GM12872 (cell line): ENCODE results near the gene PCDH1.

ENCODE experiments used
- TF ChIP-seq, protein P1 (sequence below): IDR thresholded peaks from 3 replicates; pipeline ENCODE4 v1.5.1; 2011; ENCODE audit warnings: low read depth, mild to moderate bottlenecking, low read length, moderate library complexity; ENCODE audit not compliant: insufficient read depth

PCDH1 gene

DNA sequence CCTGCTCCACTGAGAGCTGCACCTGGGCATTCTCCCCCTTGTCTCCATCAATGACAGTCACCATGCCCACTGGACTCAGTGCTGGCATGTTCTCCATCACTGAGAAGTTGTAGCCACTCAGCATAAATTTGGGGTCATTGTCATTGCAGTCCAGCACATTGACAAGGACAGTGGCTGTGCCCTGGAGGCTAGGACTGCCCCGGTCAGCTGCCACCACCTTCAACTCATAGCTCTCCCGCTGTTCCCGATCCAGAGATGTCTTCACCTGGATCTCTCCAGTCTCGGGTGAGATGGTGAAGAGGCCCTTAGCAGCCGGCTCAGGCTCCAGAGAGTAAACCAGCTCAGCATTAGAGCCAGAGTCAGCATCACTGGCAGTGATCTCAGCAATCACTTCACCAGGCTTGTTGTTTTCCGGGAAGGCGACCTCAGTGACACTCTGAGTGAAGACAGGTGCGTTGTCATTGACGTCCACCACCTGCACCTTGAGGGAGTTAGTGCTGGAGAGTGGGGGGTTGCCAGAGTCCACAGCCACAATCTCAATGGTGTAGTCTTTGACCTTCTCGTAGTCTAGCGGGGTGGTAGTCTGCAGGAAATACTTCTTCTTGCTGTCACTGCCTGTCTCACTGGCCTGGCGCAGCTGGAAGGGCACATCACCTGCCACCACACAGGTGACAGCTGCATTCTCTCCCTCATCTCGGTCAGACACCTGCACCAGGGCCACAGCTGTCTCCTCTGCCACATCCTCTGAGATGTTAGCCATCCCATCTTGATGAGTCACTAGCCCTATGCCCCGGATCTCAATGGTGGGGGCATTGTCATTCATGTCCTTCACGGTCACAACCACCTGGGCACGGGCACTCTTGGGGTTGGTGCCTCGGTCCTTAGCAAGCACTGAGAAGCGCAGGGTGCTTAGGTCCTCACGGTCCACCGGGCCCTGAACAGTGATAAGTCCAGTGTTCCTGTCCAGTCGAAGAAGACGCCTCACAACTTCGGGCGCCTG lies 13.5 kb downstream of the PCDH1 start:
- TF ChIP-seq, protein P1, sequence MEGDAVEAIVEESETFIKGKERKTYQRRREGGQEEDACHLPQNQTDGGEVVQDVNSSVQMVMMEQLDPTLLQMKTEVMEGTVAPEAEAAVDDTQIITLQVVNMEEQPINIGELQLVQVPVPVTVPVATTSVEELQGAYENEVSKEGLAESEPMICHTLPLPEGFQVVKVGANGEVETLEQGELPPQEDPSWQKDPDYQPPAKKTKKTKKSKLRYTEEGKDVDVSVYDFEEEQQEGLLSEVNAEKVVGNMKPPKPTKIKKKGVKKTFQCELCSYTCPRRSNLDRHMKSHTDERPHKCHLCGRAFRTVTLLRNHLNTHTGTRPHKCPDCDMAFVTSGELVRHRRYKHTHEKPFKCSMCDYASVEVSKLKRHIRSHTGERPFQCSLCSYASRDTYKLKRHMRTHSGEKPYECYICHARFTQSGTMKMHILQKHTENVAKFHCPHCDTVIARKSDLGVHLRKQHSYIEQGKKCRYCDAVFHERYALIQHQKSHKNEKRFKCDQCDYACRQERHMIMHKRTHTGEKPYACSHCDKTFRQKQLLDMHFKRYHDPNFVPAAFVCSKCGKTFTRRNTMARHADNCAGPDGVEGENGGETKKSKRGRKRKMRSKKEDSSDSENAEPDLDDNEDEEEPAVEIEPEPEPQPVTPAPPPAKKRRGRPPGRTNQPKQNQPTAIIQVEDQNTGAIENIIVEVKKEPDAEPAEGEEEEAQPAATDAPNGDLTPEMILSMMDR, result no peak

DNA sequence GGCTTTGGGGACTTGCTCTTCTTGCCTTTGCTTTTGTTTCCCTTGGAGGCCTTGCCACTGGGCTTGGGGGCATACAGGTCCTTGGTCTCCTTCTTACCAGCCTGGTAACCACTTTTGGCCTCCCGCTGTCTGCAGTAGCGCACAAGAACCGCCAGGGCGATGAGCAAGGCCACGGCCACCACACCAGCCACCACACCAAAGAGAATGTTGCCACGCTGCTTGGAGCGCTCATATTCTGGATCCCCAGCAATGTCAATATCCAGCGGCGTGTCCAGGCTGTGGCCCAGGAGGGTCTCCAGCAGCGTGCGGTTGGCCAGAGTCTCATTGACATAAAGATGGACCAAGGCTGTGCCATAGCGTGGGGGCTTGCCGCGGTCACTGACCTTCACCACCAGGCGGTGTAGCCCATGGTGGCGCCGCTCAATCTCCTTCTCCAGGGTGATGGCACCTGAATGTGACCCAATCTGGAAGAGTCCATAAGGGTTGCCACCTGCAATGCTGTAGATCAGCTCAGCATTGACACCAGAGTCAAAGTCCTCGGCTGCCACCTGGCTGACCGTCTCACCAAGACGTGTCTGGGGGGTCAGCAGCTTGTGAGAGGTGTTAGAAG lies 14.5 kb downstream of the PCDH1 start:
- TF ChIP-seq, protein P1, result peak; percentile 33; the same call in 2 of the 3 replicates

DNA sequence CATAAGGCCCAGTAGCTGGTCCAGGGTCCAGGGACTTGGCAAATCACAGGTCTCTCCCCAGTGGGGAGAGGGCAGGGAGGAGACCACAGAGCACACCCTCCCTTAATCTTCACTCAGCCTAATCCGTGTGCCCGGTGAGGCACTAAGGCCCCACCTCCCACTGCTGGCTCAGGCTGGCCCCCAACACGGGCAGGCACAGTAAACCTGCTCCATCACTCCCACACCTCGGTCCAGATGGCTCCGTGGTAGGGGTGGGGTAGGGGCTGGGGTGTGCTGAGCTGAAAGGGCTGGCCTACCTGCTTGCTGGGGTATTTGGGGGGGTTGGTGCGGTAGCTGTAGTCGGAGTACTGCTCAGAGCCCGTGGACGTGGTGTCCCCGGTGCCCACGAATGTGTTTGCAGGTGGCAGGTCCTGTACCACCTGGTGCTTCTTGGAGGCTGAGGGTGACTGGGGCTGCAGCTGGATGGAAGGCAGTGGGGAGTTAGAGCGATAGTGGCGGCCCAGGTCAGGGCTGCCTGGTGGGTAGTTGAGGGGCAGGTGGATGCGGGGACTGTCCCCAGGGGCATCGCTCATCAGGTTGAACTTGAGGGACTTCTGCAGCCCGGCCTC lies 15.2 kb downstream of the PCDH1 start:
- TF ChIP-seq, protein P1, result no peak

DNA sequence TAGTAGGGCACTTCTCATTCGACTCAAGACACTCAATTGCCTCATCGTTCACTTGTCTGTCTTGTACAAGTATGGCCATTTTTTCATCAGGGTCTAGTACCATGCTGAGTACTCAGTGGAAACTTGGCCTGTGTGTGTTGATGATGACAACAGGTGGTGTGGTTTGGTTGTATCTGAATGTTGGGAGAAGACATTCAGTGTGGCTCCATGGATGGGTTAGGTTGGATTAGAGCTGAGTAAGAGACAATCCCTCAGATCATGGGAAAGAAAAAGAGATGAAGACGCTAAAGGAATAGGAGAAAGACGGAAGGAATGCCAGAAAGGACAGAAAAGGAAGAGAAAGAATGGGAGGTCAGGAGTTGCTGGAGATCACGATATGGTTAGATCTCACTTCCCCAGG lies 17.0 kb downstream of the PCDH1 start:
- TF ChIP-seq, protein P1, result no peak

DNA sequence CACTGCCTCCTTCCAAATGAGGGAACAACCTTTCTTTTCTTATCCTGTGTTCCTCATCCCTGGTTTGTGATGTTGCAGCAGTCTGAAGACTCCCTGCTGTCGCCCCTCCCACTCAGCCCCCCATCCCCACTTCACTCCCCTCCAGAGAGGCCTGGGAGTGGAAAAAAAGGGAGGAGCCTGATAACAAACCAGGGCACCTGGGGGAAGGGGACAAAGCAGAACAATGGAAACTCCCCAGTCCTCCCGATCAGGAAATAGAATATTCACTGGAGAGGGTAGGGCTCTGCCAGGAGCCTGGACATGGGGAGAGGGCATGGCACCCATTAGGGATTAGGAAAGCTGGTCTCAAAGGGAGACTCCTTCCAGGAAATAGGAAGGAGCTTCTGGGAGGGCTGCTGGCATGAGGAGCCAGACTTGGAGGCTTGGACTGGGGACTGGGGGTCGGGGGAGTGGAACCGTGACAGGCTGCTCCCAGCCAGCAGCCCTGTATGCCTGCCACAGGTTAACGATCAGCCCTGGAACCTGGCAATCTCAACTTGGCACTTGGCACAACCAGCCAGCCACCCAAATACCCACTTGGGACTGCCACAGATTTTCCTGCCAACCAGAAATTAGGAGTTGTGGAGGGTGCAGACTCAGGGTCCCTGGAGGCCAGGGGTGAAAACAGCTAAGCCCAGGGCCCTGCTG lies 20.0 kb downstream of the PCDH1 start:
- TF ChIP-seq, protein P1, result no peak

DNA sequence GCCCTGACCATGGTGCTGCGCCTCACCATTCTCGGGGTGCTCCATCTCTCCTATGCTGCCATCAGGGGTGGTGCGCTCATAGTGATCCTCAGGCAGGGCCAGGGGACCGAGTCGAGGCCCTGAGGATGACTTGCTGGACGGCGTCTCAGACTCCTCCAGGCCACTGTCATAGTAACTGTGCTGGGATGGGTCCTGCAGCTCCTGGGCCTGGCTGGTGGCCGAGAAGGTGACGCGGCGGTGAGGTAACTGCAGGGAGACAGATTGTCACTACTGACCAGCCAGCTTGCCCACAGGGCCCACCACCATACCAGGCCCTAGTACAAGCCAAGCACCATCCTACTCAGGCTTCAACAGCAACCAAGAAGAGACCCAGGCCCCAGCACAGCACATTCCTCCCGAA lies 21.0 kb downstream of the PCDH1 start:
- TF ChIP-seq, protein P1, result no peak
